Activated T-cell treated with anti-CD3 and anti-CD28 coated beads, Interleukin-2, amount 50 U/mL, for 4 hours (primary cell): ENCODE measurements around the gene BRIP1. TPM values are rescaled to one million over a fixed set of nuclear protein-coding genes. Genes with fewer than 3 reads are reported as not detected.
A peak's percentile ranks its signal among the peaks of the same experiment; 100 is the strongest.
"Not testable (repeated sequence)": the region's sequence is repeated elsewhere in the genome, so short reads cannot be mapped to it uniquely, and the experiment has no call there.

ENCODE experiments used
- ATAC-seq, 2 donors: fragments of 200-7000 bp; cut with Tn5 transposase; one replicate each; pipeline ENCODE4 v1.10.0; 2021
- DNase-seq: peaks from one replicate; pipeline ENCODE4 v3.0.0-alpha.2; 2020
- H3K27me3 Mint-ChIP-seq: one replicate; pipeline ENCODE4 v1.8.0; 2021; ENCODE audit warnings: low read depth, mixed read lengths
- H3K36me3 Mint-ChIP-seq: one replicate; pipeline ENCODE4 v1.8.0; 2022; ENCODE audit warnings: mixed read lengths; ENCODE audit not compliant: insufficient read depth
- H3K4me1 Mint-ChIP-seq: one replicate; pipeline ENCODE4 v1.8.0; 2021; ENCODE audit warnings: low read depth, mixed read lengths
- H3K4me3 Mint-ChIP-seq: one replicate; pipeline ENCODE4 v1.8.0; 2021; ENCODE audit warnings: mild to moderate bottlenecking, moderate library complexity, mixed read lengths
- H3K9me3 Mint-ChIP-seq: one replicate; pipeline ENCODE4 v1.8.0; 2021; ENCODE audit warnings: mixed read lengths
- total RNA-seq, 3 donors: library from RNA; stranded (reverse); gene quantifications; one replicate each; pipeline ENCODE4 v1.2.1, GENCODE V29; 2021

The BRIP1 gene
- 1 to 10 TPM; 5.0 to 5.8 (median 5.1) TPM for total RNA-seq

DNA sequence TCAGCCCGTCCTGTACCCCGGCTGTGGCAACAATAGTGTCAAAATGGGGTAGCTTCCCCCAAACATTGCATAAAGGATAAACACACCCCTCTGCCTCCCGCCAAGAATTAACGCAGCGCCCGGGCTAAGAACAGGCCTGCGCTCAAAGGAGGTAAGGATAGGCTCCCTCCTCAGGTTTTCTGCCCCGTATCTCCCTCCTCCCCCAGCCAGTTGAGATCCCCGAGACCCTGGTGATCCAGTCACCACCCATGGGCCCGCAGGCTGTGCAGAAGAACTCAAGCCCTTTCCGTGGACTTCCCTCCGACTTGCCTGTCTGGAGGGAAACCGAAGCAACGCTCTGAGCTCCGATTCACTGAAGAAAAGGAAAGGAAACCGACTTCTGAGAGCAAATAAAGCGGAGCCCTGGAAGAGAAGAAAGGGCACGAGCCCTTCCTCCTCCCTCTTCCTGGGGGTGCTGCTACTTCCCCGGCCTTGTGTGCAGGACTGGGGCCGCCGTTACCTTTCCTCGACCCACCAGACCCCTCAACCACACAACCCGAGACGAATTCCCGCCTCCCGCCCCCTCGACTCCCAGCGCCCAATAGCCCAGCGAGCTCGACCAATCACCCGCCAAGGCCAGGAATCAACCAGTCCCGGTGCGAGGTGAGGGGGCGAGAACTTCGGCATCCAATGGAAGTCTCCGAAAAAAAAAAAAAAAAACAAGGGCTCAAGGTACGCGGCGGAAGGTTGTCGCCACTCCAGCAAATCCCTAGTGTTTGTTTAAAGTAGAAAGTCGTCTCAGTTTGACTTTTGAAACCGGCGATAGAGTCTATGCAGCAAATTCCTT is at the start of gene BRIP1:
TSS of gene BRIP1 (minus strand) at position 554 of the 826 bp plus-strand sequence. CDS start 1,989 bp downstream, outside the sequence.
- Mint-ChIP-seq H3K4me3 (peak within 1 kb of the TSS; percentile 94), H3K4me1 (peaks cover 25% of the 10 kb centered on the region), H3K9me3 (no peaks in the 10 kb centered on the region), H3K27me3 (no peaks in the 10 kb centered on the region), H3K36me3 (peaks cover 2% of the 10 kb centered on the region)
- ATAC-seq, result peak; percentile 98 to 99
- peak; percentile 75 for DNase-seq

DNA sequence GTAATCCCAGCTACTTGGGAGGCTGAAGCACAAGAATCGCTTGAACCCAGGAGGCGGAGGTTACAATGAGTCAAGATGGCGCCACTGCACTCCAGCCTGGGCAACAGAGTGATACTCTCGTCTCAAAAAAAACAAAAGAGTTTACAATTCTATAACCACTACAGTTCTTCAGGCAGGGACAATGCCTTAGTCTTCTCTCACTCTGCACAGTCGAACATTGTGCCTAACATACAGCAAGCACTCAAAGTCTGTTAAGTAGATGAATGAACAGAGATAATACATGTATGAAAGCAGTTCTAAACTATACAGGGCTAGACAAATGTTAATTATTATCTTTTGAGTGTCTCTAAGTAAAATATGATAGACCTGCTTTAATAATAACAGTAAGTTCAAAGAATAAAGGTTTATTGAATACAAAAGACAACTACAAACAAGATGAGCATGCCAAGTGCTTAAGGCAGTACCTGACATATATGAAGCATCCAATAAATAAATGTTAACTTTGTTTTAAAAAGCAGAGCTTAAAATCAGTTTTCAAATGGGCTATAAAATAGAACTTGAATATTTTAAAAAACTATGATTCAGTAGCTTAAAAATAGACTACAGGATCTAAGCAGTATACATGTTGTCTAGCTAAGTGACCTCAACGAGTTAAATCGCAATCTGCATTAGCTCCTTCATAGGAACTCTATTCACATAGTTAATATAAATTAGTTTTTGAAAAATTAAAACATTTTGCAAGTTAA is 45.1 kb upstream of the BRIP1 start:
- Mint-ChIP-seq H3K36me3 (peaks cover 27% of the 10 kb centered on the region), H3K4me3 (no peak overlapping the region), H3K9me3 (no peaks in the 10 kb centered on the region), H3K27me3 (no peaks in the 10 kb centered on the region), H3K4me1 (peaks cover 4% of the 10 kb centered on the region)
- no peak for ATAC-seq
- DNase-seq, result no peak

DNA sequence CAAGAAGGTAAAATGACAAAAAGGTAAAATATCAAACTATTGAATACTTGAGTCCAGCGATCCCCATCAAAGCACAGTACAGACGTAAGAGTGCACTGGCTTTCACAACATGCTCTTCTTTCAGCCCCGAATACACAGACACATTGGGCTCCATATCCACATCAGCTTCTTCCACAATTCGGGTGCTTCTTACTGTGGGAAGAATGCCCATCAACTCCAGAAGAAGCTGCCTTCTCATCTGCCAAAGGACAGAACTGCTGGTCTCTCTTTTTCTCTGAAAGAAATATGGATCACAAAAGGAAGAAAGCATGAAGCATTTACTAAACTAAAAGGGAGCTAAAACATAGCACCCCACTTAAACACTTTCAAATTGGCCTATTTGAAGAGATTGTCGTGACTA is 44.0 kb upstream of the BRIP1 start:
- DNase-seq (no peak), ATAC-seq (no peak)
- H3K27me3 Mint-ChIP-seq, result no peaks in the 10 kb centered on the region
- H3K36me3 Mint-ChIP-seq, result peaks cover 33% of the 10 kb centered on the region
- no peak overlapping the region for H3K4me3 Mint-ChIP-seq
- H3K9me3 Mint-ChIP-seq, result no peaks in the 10 kb centered on the region
- peaks cover 5% of the 10 kb centered on the region for H3K4me1 Mint-ChIP-seq

DNA sequence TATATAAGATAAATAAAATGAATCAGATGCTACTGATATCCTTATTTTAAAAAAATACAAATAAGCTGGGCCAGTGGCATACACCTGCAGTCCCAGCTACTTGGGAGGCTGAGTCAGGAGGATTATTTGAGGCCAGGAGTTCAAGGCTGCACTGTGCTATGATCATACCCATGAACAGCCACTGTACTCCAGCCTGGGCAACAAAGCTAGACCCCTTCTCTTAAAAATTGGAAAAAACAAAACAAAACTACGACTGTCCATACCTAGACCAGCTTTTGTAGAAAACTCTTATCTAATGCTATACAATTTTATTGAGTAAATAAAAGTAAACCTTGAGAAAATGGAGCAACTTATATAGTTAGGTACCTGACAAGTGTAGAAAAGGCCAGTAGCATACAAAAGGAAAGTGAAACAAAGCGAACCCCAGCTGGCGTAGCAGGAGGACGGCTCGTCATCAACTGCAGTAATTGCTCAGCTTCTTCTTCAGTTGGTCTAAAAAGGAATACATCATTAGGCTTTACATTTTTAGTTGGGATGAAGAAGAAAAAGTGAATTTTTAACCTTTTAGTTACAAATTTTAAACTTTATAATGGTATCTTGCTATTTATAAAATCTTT is 40.9 kb upstream of the BRIP1 start:
- Mint-ChIP-seq H3K4me3 (peak overlapping the region; percentile 69), H3K9me3 (no peaks in the 10 kb centered on the region), H3K4me1 (peaks cover 5% of the 10 kb centered on the region), H3K36me3 (peaks cover 30% of the 10 kb centered on the region), H3K27me3 (no peaks in the 10 kb centered on the region)
- DNase-seq (no peak), ATAC-seq (peak; percentile 65 to 71)

DNA sequence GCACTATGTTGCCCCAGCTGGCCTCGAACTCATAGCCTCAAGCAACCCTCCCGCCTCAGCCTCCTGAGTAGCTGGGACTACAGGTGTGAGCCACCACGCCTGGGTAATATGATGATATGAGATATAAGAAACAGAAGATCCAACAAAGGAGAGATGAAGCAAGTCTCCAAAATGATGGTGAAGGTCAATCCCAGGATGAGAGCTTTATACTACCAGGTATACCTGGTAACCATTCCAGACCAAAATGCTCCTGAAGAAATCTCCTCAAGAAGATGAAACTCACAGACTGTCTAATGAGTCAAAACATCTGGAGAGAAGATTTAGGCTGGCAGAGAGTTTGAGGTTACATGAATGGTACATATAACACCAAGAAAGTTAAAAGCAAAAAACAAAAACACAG is 39.9 kb upstream of the BRIP1 start:
- DNase-seq (no peak), ATAC-seq (no peak)
- Mint-ChIP-seq H3K36me3 (peaks cover 32% of the 10 kb centered on the region), H3K9me3 (no peaks in the 10 kb centered on the region), H3K27me3 (no peaks in the 10 kb centered on the region), H3K4me1 (peaks cover 5% of the 10 kb centered on the region), H3K4me3 (no peak overlapping the region)

DNA sequence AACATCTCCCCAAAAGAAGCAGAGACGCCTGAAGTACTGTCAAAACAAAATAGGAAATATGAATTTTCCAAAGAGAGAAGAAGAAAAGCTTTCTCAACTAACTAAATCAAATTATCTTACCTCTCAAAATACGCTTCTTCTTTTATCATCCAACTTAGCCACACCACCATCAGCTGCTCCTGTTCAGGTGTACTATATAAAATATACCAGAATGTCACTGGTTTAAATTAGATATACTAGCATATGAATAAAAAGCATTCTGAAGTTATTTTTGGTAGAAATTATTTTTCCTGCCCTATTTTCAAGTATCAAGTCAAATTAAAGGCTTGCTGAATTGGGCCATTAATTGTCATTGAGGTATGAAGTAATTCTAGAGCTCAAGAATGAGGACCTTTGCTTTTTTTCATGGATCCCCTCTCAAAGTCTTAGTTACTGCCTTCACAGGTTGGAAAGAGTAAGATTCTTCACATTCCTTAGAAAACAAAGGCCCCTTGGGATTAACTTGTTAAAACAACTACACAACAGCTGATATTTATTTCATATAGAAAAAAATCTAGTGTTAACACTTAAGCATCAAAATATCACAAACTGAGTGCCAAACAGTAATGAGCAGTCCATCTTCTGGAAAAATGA is 34.3 kb upstream of the BRIP1 start:
- ATAC-seq (no peak), DNase-seq (no peak)
- no peaks in the 10 kb centered on the region for H3K9me3 Mint-ChIP-seq
- peaks cover 22% of the 10 kb centered on the region for H3K36me3 Mint-ChIP-seq
- H3K27me3 Mint-ChIP-seq, result no peaks in the 10 kb centered on the region
- no peak overlapping the region for H3K4me3 Mint-ChIP-seq
- no peaks in the 10 kb centered on the region for H3K4me1 Mint-ChIP-seq

DNA sequence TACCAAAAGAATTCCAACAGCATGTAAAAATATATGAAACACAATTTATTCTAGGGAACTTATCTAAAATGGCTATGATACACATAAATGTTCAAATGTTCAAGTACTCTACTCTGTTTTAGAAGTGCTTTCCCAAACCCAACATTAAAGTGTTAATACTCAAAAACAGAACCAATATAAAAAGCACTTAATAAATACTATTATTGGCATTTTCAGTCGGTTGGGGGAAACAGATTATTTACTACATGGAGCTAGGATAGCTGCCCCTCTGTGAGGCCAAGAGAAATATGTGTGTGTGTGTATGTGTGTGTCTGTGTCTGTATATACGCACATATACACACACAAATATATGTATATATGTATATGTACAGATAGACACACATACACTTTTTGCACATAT is 32.1 kb upstream of the BRIP1 start:
- Mint-ChIP-seq H3K4me3 (no peak overlapping the region), H3K36me3 (peaks cover 19% of the 10 kb centered on the region), H3K9me3 (no peaks in the 10 kb centered on the region), H3K27me3 (no peaks in the 10 kb centered on the region), H3K4me1 (no peaks in the 10 kb centered on the region)
- ATAC-seq, result no peak
- DNase-seq, result no peak

DNA sequence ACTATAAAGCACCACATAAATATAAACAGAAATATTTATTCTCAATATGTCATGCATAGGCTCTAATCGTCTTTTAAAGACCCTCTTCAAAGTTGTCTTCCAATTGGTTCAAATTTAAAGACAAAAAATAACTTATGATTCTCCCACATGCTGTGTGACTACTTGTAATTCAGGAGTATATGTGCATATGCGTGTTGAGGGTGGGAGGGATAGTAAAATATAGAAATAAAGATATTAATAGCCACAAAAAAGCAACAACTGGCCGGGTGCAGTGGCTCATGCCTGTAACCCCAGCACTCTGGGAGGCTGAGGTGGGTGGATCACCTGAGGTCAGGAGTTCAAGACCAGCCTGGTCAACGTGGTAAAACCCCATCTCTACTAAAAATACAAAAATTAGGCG is 31.0 kb upstream of the BRIP1 start:
- not testable (repeated sequence) for DNase-seq, H3K27me3 Mint-ChIP-seq, ATAC-seq, H3K4me1 Mint-ChIP-seq, H3K9me3 Mint-ChIP-seq, H3K4me3 Mint-ChIP-seq
- peaks cover 17% of the 10 kb centered on the region for H3K36me3 Mint-ChIP-seq

DNA sequence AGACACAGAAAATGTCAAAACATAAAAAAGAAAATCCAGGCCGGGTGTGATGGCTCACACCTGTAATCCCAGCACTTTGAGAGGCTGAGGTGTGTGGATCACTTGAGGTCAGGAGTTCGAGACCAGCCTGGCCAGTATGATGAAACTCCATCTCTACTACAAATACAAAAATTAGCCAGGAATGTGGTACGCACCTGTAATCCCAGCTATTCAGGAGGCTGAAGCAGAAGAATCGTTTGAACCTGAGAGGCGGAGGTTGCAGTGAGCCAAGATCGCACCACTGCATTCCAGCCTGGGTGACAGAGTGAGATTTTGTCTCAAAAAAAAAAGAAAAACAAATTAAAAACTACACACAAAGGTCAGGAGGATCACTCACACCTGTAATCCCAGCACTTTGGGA is 24.4 kb upstream of the BRIP1 start:
- not testable (repeated sequence) for H3K4me3 Mint-ChIP-seq, ATAC-seq, H3K27me3 Mint-ChIP-seq, H3K9me3 Mint-ChIP-seq, H3K4me1 Mint-ChIP-seq, DNase-seq
- peaks cover 27% of the 10 kb centered on the region for H3K36me3 Mint-ChIP-seq

DNA sequence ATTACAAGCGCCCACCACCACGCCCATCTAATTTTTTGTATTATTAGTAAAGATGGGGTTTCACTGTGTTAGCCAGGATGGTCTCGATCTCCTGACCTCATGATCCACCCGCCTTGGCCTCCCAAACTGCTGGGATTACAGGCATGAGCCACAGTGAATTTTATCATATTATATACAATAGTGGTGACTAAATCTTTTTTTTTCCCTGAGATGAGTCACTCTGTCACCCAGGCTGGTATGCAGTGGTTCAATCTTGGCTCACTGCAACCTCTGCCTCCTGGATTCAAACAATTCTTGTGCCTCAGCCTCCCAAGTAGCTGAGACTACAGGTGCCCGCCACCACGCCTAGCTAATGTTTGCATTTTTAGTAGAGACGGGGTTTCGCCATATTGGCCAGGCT is 22.5 kb upstream of the BRIP1 start:
- H3K36me3 Mint-ChIP-seq, result peaks cover 26% of the 10 kb centered on the region
- ATAC-seq, H3K27me3 Mint-ChIP-seq, H3K4me3 Mint-ChIP-seq, H3K9me3 Mint-ChIP-seq, DNase-seq, H3K4me1 Mint-ChIP-seq: not testable (repeated sequence)

DNA sequence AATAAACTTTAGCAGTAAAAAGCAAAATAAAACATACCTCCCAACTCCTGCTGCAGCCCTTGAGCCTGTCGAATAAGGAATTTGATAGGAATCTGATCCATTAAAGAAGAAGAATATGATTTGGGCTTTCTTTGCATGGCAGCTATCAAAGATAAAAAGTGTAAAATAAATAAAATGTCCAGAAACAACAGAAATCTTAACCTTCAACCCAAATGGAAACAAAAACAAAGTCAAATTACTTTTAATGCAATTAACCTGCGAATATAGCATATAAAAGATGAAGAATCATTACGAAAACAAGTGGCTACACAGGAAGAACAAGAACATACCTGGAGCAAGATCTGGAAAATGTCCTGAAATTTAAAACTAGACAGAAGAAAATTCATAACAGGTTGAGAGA is 21.5 kb upstream of the BRIP1 start:
- no peaks in the 10 kb centered on the region for H3K27me3 Mint-ChIP-seq
- H3K9me3 Mint-ChIP-seq, result no peaks in the 10 kb centered on the region
- H3K36me3 Mint-ChIP-seq, result peaks cover 24% of the 10 kb centered on the region
- ATAC-seq, result no peak
- DNase-seq, result no peak
- H3K4me3 Mint-ChIP-seq, result no peak overlapping the region
- H3K4me1 Mint-ChIP-seq, result no peaks in the 10 kb centered on the region

DNA sequence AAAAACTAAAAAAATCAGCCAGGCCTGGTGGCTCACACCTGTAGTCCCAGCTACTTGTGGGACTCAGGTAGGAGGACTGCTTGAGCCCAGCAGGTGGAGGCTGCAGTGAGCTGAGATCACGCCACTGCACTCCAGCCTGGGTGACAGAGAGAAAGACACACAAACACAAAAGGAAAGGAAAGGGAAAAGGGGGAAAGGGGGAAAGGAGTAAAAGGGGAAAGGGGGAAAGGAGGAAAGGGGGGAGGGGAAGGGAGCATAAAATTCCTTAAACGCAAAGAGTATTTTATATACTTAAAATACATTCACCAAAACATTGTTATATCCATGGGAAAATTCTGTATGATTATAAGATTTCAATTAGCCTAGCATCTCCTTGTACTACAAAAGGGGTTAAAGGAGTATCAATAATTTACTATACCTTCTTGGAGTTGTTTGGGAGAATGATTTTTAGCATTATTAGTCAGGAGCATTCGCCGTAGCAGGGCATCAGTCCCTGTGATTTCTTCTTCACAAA is 17.3 kb upstream of the BRIP1 start:
- ATAC-seq (no peak), DNase-seq (no peak)
- Mint-ChIP-seq H3K27me3 (no peaks in the 10 kb centered on the region), H3K9me3 (no peaks in the 10 kb centered on the region), H3K4me3 (no peak overlapping the region), H3K4me1 (no peaks in the 10 kb centered on the region), H3K36me3 (peaks cover 24% of the 10 kb centered on the region)

DNA sequence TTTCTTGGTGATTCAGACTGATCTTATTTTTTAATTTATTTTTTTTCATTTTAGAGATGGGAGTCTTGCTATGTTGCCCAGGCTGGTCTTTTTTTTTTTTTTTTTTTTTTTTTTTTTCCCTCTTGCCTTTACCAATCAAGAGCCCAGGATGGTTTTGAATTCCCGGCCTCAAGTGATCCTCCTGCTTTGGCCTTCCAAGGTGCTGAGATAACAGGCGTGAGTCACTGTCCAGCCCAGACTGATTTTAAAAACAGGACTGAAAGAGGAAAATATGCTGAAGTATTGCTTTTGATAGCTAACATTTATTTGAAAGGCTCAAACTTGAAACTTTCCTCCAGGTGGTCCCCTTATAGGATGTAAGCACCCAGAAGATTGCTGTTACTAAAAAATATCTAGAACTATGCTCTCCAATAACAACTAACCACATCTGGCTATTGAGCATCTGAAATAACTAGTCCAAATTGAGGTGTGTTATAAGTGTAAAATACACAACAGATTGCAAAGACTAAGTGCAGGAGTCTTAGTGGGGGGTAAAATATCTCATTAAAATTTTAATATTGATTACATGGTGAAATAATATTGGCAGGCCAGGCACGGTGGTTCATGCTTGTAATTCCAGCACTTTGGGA is 15.8 kb upstream of the BRIP1 start:
- Mint-ChIP-seq H3K27me3 (no peaks in the 10 kb centered on the region), H3K4me3 (no peak overlapping the region), H3K36me3 (peaks cover 24% of the 10 kb centered on the region), H3K9me3 (no peaks in the 10 kb centered on the region), H3K4me1 (no peaks in the 10 kb centered on the region)
- DNase-seq, result no peak
- no peak for ATAC-seq

DNA sequence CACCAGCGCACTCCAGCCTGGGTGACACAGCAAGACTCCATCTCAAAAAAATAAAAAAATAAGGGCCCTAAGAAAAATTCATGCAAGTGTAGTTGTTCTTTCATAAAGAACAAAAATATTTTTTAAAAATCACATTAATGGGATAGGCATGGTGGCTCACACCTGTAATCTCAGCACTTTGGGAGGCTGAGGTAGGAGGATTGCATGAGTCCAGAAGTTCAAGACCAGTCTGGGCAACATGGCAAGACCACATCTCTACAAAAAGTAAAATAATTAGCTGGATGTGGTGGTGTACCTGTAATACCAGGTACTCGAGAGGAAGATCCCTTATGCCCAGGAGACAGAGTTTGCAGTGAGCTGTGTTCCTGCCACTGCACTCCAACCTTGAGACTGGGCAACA is 15.2 kb upstream of the BRIP1 start:
- DNase-seq (no peak), ATAC-seq (no peak)
- Mint-ChIP-seq H3K4me1 (peaks cover 2% of the 10 kb centered on the region), H3K27me3 (no peaks in the 10 kb centered on the region), H3K36me3 (peaks cover 30% of the 10 kb centered on the region), H3K4me3 (no peak overlapping the region), H3K9me3 (no peaks in the 10 kb centered on the region)
